Activated naive CD8-positive, alpha-beta T cell (primary cell): ENCODE results near the gene HSF2.

Experiments used
- H3K27ac Mint-ChIP-seq: one replicate; pipeline ENCODE4 v1.8.0; 2021; ENCODE audit warnings: mixed read lengths
- H3K27me3 Mint-ChIP-seq: one replicate; pipeline ENCODE4 v1.8.0; 2021; ENCODE audit warnings: mixed read lengths
- H3K36me3 Mint-ChIP-seq: one replicate; pipeline ENCODE4 v1.8.0; 2021; ENCODE audit warnings: mixed read lengths
- H3K4me1 Mint-ChIP-seq: one replicate; pipeline ENCODE4 v1.8.0; 2021; ENCODE audit warnings: low read depth, mixed read lengths
- H3K4me3 Mint-ChIP-seq: one replicate; pipeline ENCODE4 v1.8.0; 2021; ENCODE audit warnings: mild to moderate bottlenecking, mixed read lengths
- H3K9me3 Mint-ChIP-seq: one replicate; pipeline ENCODE4 v1.8.0; 2021; ENCODE audit warnings: low read depth, mixed read lengths

The HSF2 gene

DNA sequence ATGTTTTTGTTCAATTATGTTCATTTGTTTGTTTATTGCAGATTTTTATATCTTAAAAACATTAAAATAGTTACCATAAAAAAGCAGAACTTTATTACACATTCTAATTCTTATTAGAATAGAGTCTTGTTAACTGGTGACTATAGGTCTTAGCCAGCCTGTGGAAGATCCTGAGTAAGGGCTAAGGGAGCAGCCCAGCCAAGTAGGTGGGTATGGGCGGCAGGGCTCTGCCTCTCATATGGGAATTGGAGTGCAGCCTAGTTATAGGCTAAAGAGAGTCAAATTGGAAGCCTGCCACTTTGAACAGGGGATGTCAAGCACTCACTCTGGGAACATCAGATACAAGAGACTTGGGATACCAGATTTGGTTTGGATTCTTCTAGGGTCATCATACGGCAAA, 10.5 kb upstream of the HSF2 start:
- Mint-ChIP-seq H3K4me1 (no peaks in the 10 kb centered on the region), H3K4me3 (no peak overlapping the region), H3K27ac (no peak overlapping the region), H3K9me3 (no peaks in the 10 kb centered on the region), H3K27me3 (no peaks in the 10 kb centered on the region), H3K36me3 (no peaks in the 10 kb centered on the region)

DNA sequence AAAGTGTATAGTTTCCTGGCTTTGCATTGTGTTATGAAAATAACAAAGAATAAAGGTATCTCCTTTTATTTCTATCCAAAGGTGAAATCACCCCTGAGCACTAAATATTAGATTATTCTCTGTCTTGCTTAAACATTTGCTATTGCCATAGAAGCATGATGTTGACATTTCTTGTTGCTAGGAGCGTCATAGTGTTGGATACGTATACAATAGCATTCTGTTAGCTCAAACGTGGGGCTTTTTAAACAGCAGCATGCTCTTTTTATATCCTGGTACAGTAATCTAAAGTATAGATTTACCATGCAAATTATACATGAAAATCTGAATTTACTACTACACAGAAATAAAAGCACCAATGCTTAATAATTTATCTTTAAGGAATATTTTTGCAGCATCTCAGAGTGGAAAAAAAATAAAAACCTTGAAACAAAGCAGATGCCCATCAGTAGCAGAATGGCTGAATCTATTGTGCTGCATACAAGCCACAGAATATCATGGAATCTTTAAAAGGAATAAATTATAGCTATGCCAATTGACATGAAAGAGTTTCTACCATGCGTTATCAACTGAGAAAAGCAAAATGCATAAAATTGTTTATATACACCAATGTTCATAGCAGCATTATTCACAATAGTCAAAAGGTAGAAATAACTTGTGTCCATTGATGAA, 9.6 kb upstream of the HSF2 start:
- no peak overlapping the region for H3K4me3 Mint-ChIP-seq
- H3K27me3 Mint-ChIP-seq, result no peaks in the 10 kb centered on the region
- H3K27ac Mint-ChIP-seq, result no peak overlapping the region
- no peaks in the 10 kb centered on the region for H3K4me1 Mint-ChIP-seq
- no peaks in the 10 kb centered on the region for H3K9me3 Mint-ChIP-seq
- no peaks in the 10 kb centered on the region for H3K36me3 Mint-ChIP-seq

DNA sequence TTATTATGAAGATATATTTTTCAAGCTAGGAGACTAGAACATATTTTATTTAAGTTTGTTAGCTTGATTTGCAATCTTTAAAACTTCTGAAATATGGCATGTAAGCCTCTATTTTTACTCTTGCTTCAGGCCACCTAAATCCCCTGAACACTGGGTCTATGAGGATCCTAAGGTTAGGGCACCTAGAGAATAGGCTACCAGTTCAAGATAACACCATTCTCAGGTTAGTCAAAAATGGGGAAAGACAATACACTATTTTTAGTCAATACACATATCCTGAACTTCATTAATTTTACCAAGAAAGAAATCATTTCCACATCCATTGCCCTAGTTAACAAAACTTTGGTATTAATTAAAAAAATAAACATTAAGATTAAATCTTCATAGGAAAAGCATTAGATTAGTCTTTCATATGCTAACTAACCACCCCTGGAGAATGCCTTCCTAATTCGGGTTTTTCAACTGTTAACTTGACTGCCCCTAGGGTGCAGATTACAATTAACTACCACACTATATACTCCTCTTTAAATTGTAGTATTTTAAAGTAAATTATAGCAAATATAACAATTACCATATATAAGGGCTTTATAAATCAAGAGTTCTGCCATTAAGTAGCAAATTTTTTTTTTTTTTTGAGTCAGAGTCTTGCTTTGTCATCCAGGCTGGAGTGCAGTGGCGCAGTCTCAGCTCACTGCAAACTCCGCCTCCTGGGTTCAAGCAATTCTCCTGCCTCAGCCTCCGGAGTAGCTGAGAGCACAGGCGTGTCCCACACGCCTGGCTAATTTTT, 6.7 kb upstream of the HSF2 start:
- no peak overlapping the region for H3K4me3 Mint-ChIP-seq
- H3K27ac Mint-ChIP-seq, result no peak overlapping the region
- no peaks in the 10 kb centered on the region for H3K36me3 Mint-ChIP-seq

DNA sequence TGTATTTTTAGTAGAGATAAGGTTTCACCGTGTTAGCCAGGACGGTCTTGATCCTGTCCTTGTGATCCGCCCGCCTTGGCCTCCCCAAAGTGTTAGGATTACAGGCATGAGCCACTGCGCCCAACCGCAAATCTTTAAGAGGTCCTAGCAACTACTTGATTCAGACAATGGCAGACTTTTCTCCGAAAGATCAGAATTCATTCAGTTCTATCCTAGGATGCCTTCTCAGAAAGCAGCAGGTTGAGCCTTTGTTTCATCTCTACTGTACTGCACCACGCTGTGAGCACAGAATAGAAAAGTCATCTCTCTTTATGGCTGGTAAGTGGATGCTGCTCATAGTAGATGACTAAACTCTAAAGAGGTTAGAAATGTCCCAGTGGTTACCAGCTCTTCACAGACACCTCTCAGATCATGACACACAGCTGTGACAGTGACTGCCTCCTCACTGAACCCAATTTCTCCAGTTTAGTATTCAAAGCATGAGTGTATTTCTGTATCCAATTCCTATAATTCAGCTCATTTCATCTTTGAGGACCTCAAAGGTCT, 6.0 kb upstream of the HSF2 start:
- H3K27me3 Mint-ChIP-seq, result no peaks in the 10 kb centered on the region
- H3K36me3 Mint-ChIP-seq, result no peaks in the 10 kb centered on the region
- no peak overlapping the region for H3K4me3 Mint-ChIP-seq
- no peaks in the 10 kb centered on the region for H3K9me3 Mint-ChIP-seq
- H3K27ac Mint-ChIP-seq, result no peak overlapping the region
- peaks cover under 1% of the 10 kb centered on the region for H3K4me1 Mint-ChIP-seq

More for the DNA sequence above, 6.7 kb upstream of the HSF2 start:
- H3K4me1 Mint-ChIP-seq, result no peaks in the 10 kb centered on the region
- no peaks in the 10 kb centered on the region for H3K9me3 Mint-ChIP-seq
- H3K27me3 Mint-ChIP-seq, result no peaks in the 10 kb centered on the region

DNA sequence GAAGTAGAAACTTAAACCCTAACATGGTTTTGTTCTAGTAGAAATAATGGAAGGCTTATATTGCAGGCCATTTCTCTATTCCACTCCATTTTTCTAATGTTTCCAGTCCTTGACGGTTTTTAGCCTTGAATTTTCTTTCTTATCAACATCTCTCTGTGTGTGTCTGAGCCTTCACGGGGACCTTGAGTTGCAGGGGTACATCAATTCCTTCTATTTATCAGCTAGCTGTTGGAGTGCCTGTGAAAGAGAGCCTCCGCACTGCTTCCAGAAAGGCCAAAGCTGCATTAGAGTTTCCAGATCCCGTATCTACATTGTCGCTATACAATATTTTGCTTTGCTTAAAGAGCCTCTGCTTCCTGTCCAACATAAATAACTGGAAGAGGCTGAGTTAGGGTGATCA, 5.4 kb upstream of the HSF2 start:
- no peaks in the 10 kb centered on the region for H3K27me3 Mint-ChIP-seq
- H3K4me1 Mint-ChIP-seq, result peaks cover 7% of the 10 kb centered on the region
- H3K27ac Mint-ChIP-seq, result no peak overlapping the region
- no peak overlapping the region for H3K4me3 Mint-ChIP-seq
- no peaks in the 10 kb centered on the region for H3K9me3 Mint-ChIP-seq
- no peaks in the 10 kb centered on the region for H3K36me3 Mint-ChIP-seq

DNA sequence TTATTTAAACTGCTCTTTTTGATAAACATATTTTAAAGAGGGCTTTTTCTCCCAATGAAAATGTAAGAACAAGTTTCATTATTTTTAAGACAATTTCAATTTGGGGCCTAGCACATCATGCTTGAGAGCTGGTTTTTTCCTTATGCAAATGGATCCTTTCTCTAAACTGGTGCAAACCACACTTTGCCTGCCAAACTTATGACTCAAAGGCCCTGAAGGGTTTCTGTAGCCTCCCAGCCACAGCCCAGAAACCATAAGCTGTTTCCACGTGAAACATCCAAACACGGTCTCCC, 451 bp upstream of the HSF2 start:
- peaks cover 42% of the 10 kb centered on the region for H3K4me1 Mint-ChIP-seq
- peak overlapping the region; percentile 88 for H3K4me3 Mint-ChIP-seq
- H3K27me3 Mint-ChIP-seq, result no peaks in the 10 kb centered on the region
- peaks cover 2% of the 10 kb centered on the region for H3K36me3 Mint-ChIP-seq
- peak overlapping the region; percentile 88 for H3K27ac Mint-ChIP-seq
- H3K9me3 Mint-ChIP-seq, result no peaks in the 10 kb centered on the region

DNA sequence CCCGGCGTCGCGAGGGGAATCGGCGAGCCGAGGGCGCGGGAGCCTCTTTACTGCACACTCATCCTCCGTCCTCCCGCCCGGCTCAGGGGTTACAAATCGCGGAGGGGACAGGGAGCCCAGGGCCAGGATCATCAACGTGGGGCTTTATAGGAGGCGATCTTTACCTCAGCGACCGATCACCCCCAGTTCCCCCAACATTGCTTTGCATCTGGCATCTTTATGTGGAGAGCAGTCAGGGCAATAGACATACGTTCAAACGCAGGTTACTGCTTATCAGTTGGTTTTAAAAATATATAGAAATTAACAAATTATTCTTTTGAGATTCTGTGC, 634 bp downstream of the HSF2 start:
- peaks cover 53% of the 10 kb centered on the region for H3K4me1 Mint-ChIP-seq
- H3K4me3 Mint-ChIP-seq, result peak overlapping the region; percentile 97
- H3K27ac Mint-ChIP-seq, result peak overlapping the region; percentile 97
- H3K27me3 Mint-ChIP-seq, result no peaks in the 10 kb centered on the region
- H3K36me3 Mint-ChIP-seq, result peaks cover 3% of the 10 kb centered on the region
- no peaks in the 10 kb centered on the region for H3K9me3 Mint-ChIP-seq

DNA sequence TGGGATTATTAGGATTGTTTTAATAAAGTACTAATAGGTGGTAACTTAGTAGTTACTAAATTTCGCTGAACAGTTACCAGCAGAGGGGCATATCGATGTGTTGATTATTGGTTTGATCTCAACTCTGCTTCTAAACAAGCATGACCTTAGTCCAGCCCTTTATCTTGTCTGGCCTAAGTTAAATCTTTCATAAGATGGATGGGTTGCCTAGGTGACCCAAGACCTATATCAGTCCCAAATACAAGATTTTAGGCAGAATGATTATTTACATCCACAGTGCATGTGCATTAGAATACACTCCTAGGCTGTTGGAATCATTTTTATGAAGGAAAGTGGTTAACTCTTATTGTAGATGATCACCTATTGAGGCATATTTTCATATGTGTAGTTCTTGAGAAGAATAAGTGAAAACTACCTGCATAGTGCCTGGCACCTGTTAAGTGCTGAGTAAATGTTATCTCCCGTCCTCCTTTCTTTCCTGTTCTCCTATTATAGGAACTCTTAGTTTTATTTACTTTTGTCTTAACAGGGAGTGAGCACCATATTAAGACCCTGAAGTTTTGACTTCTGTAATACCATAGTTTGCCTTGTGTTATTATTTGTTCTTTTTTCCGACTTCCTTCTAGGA, 1.1 kb downstream of the HSF2 start:
- no peaks in the 10 kb centered on the region for H3K9me3 Mint-ChIP-seq
- H3K27me3 Mint-ChIP-seq, result no peaks in the 10 kb centered on the region
- H3K27ac Mint-ChIP-seq, result peak overlapping the region; percentile 97
- H3K4me3 Mint-ChIP-seq, result peak overlapping the region; percentile 97
- peaks cover 3% of the 10 kb centered on the region for H3K36me3 Mint-ChIP-seq
- H3K4me1 Mint-ChIP-seq, result peaks cover 56% of the 10 kb centered on the region

DNA sequence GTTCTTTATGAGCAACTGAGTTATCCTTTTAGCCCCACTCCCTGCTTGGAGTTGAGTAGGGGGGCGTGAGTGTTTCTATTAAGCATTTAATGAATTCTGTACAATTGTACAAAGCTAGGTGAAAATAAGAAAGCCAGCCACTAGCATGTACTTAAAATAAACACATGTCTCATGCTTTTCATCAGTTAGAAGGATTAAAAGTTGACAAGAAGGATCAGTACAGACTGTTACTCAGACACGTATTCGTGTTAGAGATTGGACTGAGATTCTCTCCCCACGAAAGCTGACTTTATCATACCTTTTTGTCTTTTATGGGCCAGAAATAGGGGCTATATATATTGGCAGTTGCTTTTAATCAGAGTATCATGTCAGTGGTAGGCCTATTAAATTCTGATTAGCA, 1.7 kb downstream of the HSF2 start:
- Mint-ChIP-seq H3K36me3 (peaks cover 3% of the 10 kb centered on the region), H3K27me3 (no peaks in the 10 kb centered on the region), H3K4me1 (peaks cover 62% of the 10 kb centered on the region), H3K27ac (peak overlapping the region; percentile 97), H3K4me3 (peak overlapping the region; percentile 97), H3K9me3 (no peaks in the 10 kb centered on the region)

DNA sequence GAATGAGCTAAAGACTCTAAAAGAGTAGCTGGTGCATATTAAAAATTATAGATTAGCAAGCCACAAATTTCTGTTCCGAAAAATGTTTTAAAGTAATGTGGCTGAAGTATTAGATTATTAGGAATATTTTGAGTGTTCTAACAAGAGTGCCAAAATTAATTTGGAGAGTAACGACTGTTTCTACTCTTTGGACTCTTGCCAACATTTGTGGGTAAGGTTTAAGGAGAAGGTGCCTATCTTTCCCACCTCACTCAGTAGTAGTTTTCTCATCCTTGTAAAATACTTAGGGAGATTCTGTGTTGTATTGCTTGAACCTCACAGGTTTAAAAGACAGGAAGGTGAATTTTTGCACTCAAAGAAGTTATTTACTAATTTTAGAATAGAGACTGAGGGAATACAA, 5.0 kb downstream of the HSF2 start:
- H3K36me3 Mint-ChIP-seq, result peaks cover 7% of the 10 kb centered on the region
- H3K27me3 Mint-ChIP-seq, result no peaks in the 10 kb centered on the region
- no peaks in the 10 kb centered on the region for H3K9me3 Mint-ChIP-seq
- no peak overlapping the region for H3K27ac Mint-ChIP-seq
- peaks cover 87% of the 10 kb centered on the region for H3K4me1 Mint-ChIP-seq
- no peak overlapping the region for H3K4me3 Mint-ChIP-seq

DNA sequence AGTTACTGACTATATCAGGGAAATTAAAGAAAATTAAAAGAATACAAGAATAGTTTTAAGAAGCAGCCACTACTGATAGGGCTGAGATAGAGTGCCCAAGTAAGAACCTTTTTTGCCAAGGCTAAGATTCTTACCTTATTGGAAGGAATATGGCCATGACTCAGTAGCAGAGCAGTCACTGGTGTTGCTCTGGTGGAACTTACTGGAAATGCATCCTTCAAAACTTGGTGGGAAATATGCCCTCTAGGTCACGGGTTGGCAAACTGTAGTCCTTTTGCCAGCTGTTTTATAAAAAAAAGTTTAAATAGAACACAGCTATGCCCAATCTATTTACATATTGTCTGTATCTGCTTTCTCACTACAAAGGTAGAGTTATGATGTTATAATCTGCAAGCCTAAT, 6.0 kb downstream of the HSF2 start:
- Mint-ChIP-seq H3K27me3 (no peaks in the 10 kb centered on the region), H3K4me1 (peaks cover 94% of the 10 kb centered on the region), H3K9me3 (no peaks in the 10 kb centered on the region), H3K27ac (no peak overlapping the region), H3K36me3 (peaks cover 7% of the 10 kb centered on the region), H3K4me3 (no peak overlapping the region)

DNA sequence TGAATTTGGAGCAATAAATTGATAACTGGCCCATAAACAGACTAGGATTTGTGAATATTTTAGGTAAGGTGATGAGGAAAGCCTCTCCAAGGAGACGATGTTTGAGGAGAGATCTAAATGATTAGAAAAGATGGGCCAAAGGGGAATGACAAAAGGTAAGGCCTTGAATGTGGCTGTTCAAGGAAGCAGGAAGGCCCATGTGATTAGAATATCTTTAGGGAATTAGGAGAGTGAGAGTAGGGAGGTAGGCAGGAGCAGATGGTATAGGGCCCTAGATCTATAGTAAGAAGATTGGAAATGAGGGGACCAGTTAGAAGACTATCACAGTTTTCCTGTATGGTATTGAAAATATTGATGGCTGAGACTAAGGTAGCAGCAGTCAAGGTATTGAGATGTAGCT, 6.7 kb downstream of the HSF2 start:
- H3K4me1 Mint-ChIP-seq, result peaks cover 94% of the 10 kb centered on the region

DNA sequence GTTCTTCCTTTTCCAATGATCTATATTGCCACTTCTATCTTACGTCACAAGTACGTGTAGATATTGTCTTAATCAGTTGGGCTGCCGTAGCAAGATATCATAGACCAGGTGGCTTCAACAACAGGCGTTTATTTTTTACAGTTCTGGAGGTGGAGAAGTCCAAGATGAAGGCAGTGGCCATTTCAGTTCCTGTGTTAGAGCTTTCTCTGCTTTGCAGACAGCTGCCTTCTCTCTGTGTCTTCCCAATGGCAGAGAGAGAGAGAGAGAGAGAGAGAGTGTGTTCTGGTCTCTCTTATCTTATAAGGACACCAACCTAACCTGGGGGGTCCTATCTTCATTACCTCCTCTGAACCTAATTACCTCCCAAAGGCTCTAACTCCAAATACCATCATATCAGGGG, 8.3 kb downstream of the HSF2 start:
- Mint-ChIP-seq H3K4me3 (peak overlapping the region; percentile 79), H3K36me3 (peaks cover 17% of the 10 kb centered on the region), H3K4me1 (peaks cover 93% of the 10 kb centered on the region), H3K9me3 (no peaks in the 10 kb centered on the region), H3K27me3 (no peaks in the 10 kb centered on the region), H3K27ac (peak overlapping the region; percentile 91)

More for the DNA sequence above, 6.7 kb downstream of the HSF2 start:
- no peak overlapping the region for H3K4me3 Mint-ChIP-seq
- no peak overlapping the region for H3K27ac Mint-ChIP-seq
- H3K36me3 Mint-ChIP-seq, result peaks cover 9% of the 10 kb centered on the region
- H3K9me3 Mint-ChIP-seq, result no peaks in the 10 kb centered on the region
- no peaks in the 10 kb centered on the region for H3K27me3 Mint-ChIP-seq

DNA sequence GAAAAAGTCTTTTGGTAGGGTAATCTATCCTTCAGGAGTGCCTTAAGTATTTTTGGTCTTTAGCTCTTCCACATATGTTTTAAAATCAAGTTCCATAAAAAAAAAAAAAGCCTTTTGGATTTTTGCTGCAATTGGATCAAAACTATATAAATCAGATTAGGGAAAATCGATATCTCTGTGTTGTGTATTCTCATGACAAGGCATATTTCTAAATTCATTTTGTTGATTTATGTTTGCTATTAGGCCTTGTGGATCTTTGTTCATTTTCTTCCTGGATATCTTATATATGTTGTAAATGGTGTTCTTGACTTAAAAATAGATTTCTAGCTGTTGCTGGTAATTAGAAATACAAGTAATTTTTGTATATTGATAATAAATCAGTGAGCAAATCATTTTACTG, 8.8 kb downstream of the HSF2 start:
- H3K4me1 Mint-ChIP-seq, result peaks cover 89% of the 10 kb centered on the region

DNA sequence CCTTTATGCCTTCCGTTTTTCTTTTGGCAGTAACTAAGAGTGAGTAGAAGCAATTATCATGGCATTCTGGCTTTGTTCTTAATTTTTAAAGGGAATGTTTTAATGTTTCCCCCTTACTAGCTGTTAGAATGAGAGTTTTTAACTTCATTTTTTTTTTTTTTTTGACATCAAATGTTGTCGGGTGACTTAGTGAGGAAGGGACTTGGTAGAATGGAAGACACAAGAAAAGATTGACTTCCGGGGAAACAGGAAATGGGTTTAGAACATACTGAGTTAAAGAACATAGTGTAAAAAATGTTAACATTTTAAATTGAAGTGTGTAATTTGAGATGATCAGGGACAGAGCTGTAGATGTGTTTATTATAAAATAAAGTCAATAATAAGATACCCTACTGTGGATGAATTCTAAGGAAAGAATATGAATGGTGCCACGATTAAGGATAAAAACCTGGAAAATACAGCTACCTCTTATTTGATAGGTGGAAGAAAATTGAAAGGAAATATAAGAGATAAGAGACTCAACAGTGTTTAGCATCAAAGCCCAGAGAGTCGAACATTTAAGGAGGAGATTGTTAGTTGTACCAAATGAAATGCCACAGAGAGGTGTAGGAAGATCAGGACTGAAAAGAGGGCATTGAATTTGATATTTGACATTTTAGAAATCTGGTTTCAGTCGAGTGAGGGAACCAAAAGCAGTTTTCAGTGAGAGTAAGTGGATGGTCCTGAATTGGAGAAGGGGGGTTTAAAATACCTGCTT, 9.4 kb downstream of the HSF2 start:
- Mint-ChIP-seq H3K4me3 (peak overlapping the region; percentile 79), H3K27me3 (no peaks in the 10 kb centered on the region), H3K36me3 (peaks cover 19% of the 10 kb centered on the region), H3K27ac (peak overlapping the region; percentile 91), H3K4me1 (peaks cover 84% of the 10 kb centered on the region), H3K9me3 (no peaks in the 10 kb centered on the region)

More for the DNA sequence above, 8.8 kb downstream of the HSF2 start:
- Mint-ChIP-seq H3K27ac (peak overlapping the region; percentile 91), H3K4me3 (peak overlapping the region; percentile 79), H3K36me3 (peaks cover 17% of the 10 kb centered on the region), H3K9me3 (no peaks in the 10 kb centered on the region), H3K27me3 (no peaks in the 10 kb centered on the region)
